Astrocyte (in vitro differentiated cells and primary cell): ENCODE measurements around the gene PPP4C. TPM values are rescaled to one million over a fixed set of nuclear protein-coding genes. Genes with fewer than 3 reads are reported as not detected.
A peak's percentile ranks its signal among the peaks of the same experiment; 100 is the strongest.

Experiments
- DNase-seq: peaks from one replicate; pipeline ENCODE4 v3.0.0-alpha.2; 2010; ENCODE audit warnings: low read depth
- FAIRE-seq: peaks from 2 replicates; lab custom pipeline; 2011; peaks lifted over from hg19 to GRCh38; lab: Jason Lieb, UNC
- H2AFZ ChIP-seq: 2 replicates; pipeline ENCODE4 v1.6.0; 2012; ENCODE audit warnings: low read depth, low read length, inconsistent platforms
- H3K27ac ChIP-seq: 2 replicates; pipeline ENCODE4 v1.5.1; 2011; ENCODE audit warnings: low read depth, low read length, inconsistent platforms
- H3K27me3 ChIP-seq: 2 replicates; pipeline ENCODE4 v1.6.0; 2011; ENCODE audit warnings: low read length, inconsistent platforms; ENCODE audit not compliant: insufficient read depth
- H3K36me3 ChIP-seq: 2 replicates; pipeline ENCODE4 v1.5.1; 2011; ENCODE audit warnings: low read length, inconsistent platforms; ENCODE audit not compliant: insufficient read depth
- H3K4me1 ChIP-seq: 2 replicates; pipeline ENCODE4 v1.5.1; 2011; ENCODE audit warnings: low read length, inconsistent platforms; ENCODE audit not compliant: insufficient read depth
- H3K4me2 ChIP-seq: 2 replicates; pipeline ENCODE4 v1.6.0; 2012; ENCODE audit warnings: low read length, inconsistent platforms
- H3K4me3 ChIP-seq: 2 replicates; pipeline ENCODE4 v1.5.1; 2011; ENCODE audit warnings: low read depth, mild to moderate bottlenecking, low read length, inconsistent platforms; ENCODE audit not compliant: insufficient read depth
- H3K79me2 ChIP-seq: 2 replicates; pipeline ENCODE4 v1.6.0; 2012; ENCODE audit warnings: mild to moderate bottlenecking, low read length, inconsistent platforms; ENCODE audit not compliant: insufficient read depth
- H3K9ac ChIP-seq: 2 replicates; pipeline ENCODE4 v1.6.0; 2012; ENCODE audit warnings: mild to moderate bottlenecking, low read length, inconsistent platforms
- H3K9me3 ChIP-seq: 2 replicates; pipeline ENCODE4 v1.5.1; 2012; ENCODE audit warnings: low read depth, mild to moderate bottlenecking, low read length, inconsistent platforms; ENCODE audit not compliant: insufficient read depth
- H4K20me1 ChIP-seq: 2 replicates; pipeline ENCODE4 v1.6.0; 2012; ENCODE audit warnings: low read length, inconsistent platforms; ENCODE audit not compliant: insufficient read depth
- H3K27ac Mint-ChIP-seq: one replicate; pipeline ENCODE4 v1.8.0; 2021; ENCODE audit warnings: mild to moderate bottlenecking, mixed read lengths; ENCODE audit not compliant: unreplicated experiment
- H3K27me3 Mint-ChIP-seq: one replicate; pipeline ENCODE4 v1.8.0; 2021; ENCODE audit warnings: low read depth, mixed read lengths; ENCODE audit not compliant: unreplicated experiment
- H3K36me3 Mint-ChIP-seq: one replicate; pipeline ENCODE4 v1.8.0; 2021; ENCODE audit warnings: low read depth, mixed read lengths; ENCODE audit not compliant: unreplicated experiment
- H3K4me1 Mint-ChIP-seq: one replicate; pipeline ENCODE4 v1.8.0; 2021; ENCODE audit warnings: low read depth, mixed read lengths; ENCODE audit not compliant: unreplicated experiment
- H3K4me3 Mint-ChIP-seq: one replicate; pipeline ENCODE4 v1.8.0; 2021; ENCODE audit warnings: mild to moderate bottlenecking, moderate library complexity, mixed read lengths; ENCODE audit not compliant: unreplicated experiment
- H3K9me3 Mint-ChIP-seq: one replicate; pipeline ENCODE4 v1.8.0; 2021; ENCODE audit warnings: mild to moderate bottlenecking, mixed read lengths; ENCODE audit not compliant: unreplicated experiment
- CTCF ChIP-seq: IDR thresholded peaks from 2 replicates; pipeline ENCODE4 v1.5.1; 2011; ENCODE audit warnings: low read depth, mild to moderate bottlenecking, inconsistent platforms, low read length, moderate library complexity; ENCODE audit not compliant: insufficient read depth
- EZH2 ChIP-seq: IDR thresholded peaks from 2 replicates; pipeline ENCODE4 v1.6.1; 2012; ENCODE audit warnings: mild to moderate bottlenecking, low read length, inconsistent platforms; ENCODE audit not compliant: insufficient read depth
- total RNA-seq: library from RNA; stranded (reverse); gene quantifications from 2 replicates; pipeline ENCODE4 v1.2.1, GENCODE V29; 2021

Gene PPP4C
- total RNA-seq, 1 donor from 2014 or later, result 140 TPM

DNA sequence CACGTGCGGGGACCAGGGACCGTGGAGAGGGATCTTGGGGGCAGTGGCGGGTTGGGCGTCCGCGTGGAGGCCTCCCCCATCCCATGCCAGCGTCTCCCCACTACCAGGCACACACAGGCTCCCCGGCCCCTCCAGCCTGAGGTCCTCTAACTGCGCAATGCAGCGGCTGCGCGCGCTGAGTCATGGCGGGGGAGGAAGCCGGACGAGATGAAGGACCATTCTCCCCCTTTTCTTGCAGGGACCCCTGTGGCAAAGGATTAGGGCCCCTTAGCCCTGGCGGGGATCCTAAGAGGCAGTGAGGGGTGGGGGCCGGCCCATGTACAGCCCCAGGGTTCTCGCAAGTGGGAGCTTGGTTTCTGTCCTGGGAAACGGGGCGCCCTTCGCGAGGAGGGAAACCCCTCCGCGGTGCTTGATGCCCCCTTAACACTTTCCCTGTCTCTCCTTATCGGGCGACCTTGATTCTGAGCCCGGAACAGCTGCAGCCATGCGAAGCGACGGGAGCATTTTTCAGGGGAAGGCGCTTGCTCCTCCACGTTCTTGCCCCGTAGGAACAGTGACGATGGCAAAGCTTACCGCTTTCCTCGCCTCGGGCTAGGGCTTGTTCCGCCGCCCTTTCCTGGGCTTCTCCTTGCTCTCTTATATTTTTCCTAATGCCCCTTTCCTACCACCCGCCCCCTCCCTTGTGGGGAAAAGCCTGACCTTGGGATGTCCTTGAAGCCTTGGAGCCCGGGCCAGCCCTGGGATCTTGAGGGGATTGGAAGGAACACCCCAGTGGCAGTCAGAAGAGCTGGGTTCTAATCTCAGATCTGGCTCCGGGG, 9.6 kb upstream of the PPP4C start:
- DNase-seq, result peak; percentile 51
- H3K27me3 Mint-ChIP-seq, result no peaks in the 10 kb centered on the region
- Histone ChIP-seq H3K9me3 (no peaks in the 10 kb centered on the region), H3K79me2 (peaks cover 54% of the 10 kb centered on the region), H3K9ac (peak overlapping the region; percentile 89), H3K4me1 (peaks cover 54% of the 10 kb centered on the region), H4K20me1 (peaks cover 53% of the 10 kb centered on the region), H3K36me3 (peaks cover 27% of the 10 kb centered on the region), H3K4me3 (peak overlapping the region; percentile 85), H2AFZ (no peak overlapping the region), H3K27me3 (no peaks in the 10 kb centered on the region), H3K27ac (peak overlapping the region; percentile 93), H3K4me2 (peak overlapping the region; percentile 98)
- H3K4me1 Mint-ChIP-seq, result peaks cover 31% of the 10 kb centered on the region
- H3K4me3 Mint-ChIP-seq, result peak overlapping the region; percentile 98
- peaks cover 33% of the 10 kb centered on the region for H3K36me3 Mint-ChIP-seq
- H3K27ac Mint-ChIP-seq, result peak overlapping the region; percentile 98
- TF ChIP-seq EZH2 (no peak), CTCF (no peak)
- no peak for FAIRE-seq
- H3K9me3 Mint-ChIP-seq, result no peaks in the 10 kb centered on the region

GRCh38 chr16:30066761-30067583, 8.8 kb upstream of the PPP4C start:
- Mint-ChIP-seq H3K27me3 (no peaks in the 10 kb centered on the region), H3K4me1 (peaks cover 35% of the 10 kb centered on the region), H3K36me3 (peaks cover 37% of the 10 kb centered on the region), H3K4me3 (peak overlapping the region; percentile 98), H3K9me3 (no peaks in the 10 kb centered on the region), H3K27ac (peak overlapping the region; percentile 98)
- Histone ChIP-seq H3K27ac (peak overlapping the region; percentile 93), H3K4me3 (peak overlapping the region; percentile 85), H4K20me1 (peaks cover 61% of the 10 kb centered on the region), H3K9ac (peak overlapping the region; percentile 89), H3K79me2 (peaks cover 59% of the 10 kb centered on the region), H3K27me3 (no peaks in the 10 kb centered on the region), H3K4me2 (peak overlapping the region; percentile 98), H3K36me3 (peaks cover 33% of the 10 kb centered on the region), H2AFZ (no peak overlapping the region), H3K4me1 (peaks cover 54% of the 10 kb centered on the region), H3K9me3 (no peaks in the 10 kb centered on the region)
- FAIRE-seq, result no peak
- TF ChIP-seq EZH2, result no peak
- no peak for DNase-seq

DNA sequence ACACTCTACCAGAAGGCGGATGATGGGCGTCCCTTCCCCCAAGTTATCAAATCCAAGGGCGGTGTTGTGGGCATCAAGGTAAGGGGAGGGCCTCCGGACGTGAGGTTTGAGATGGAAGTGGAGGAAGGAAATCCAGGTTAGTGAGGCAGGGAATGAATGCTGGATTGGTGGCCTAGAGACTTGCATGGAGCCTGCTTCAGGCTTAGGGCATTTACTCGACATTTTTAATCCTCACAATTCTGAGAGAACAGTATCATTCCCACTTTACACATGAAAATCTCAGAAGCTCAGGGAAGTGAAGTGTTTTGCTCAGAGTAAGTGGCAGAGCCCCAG, 8.2 kb upstream of the PPP4C start:
- FAIRE-seq, result no peak
- no peak overlapping the region for H2AFZ ChIP-seq
- Mint-ChIP-seq H3K27ac (peak overlapping the region; percentile 98), H3K9me3 (no peaks in the 10 kb centered on the region), H3K36me3 (peaks cover 40% of the 10 kb centered on the region), H3K4me3 (peak overlapping the region; percentile 98), H3K4me1 (peaks cover 37% of the 10 kb centered on the region), H3K27me3 (no peaks in the 10 kb centered on the region)
- peak overlapping the region; percentile 89 for H3K9ac ChIP-seq
- H3K27me3 ChIP-seq, result no peaks in the 10 kb centered on the region
- DNase-seq, result no peak
- H3K4me3 ChIP-seq, result peak overlapping the region; percentile 85
- peak overlapping the region; percentile 98 for H3K4me2 ChIP-seq
- peaks cover 54% of the 10 kb centered on the region for H3K4me1 ChIP-seq
- H3K9me3 ChIP-seq, result no peaks in the 10 kb centered on the region
- peaks cover 36% of the 10 kb centered on the region for H3K36me3 ChIP-seq
- H3K79me2 ChIP-seq, result peaks cover 64% of the 10 kb centered on the region
- peaks cover 63% of the 10 kb centered on the region for H4K20me1 ChIP-seq
- peak overlapping the region; percentile 93 for H3K27ac ChIP-seq
- TF ChIP-seq EZH2 (no peak), CTCF (no peak)
